Measurements from ENCODE around the gene NCOA7. TPM values are rescaled to one million over a fixed set of nuclear protein-coding genes. Genes with fewer than 3 reads are reported as not detected.

Gene NCOA7
- total RNA-seq, 4 donors from 2014 or later = 17.9 to 72.8 (median 40.6) TPM

DNA sequence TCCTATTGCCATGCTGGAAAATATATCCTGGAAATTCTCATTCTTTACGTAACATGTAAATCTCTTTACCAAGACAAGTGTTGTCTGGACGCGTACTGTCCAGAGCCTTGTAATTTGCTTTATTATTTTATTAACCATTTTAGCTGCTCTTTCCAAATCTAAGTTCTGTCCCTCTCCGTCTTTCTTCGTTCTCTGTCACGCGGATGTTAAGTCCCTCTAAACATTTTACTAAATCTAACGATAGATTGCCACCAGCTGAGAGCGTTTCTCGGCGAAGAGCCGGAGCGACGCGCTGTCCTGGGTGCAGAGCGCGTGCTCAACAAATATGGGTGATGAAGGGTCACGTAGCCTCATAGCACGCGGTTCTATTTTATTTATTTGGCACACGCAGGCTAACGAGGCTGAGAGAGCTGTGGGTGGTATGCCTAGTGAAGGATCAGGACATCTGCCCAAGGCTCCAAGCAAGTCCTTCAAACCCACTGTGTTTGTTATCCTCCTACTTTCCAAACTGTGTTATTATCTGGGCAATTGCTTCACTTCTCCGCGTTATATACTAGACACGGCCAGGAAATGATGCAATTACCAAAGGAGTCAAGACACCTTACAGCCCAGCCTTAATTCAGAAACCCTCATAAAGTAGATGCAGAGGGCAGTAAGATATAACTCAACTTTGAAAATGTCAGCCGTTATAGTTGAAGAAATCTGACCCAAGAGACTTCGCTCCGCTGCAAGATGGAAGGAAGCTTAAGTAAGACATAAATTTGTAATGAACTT lies 10.0 kb upstream of the NCOA7 start:
- DNase-seq = peak; percentile 48 to 51
- H3K27ac ChIP-seq = peak overlapping the region; percentile 92 to 95
- peak overlapping the region; percentile 52 to 77 for H3K4me3 ChIP-seq
- H3K27me3 ChIP-seq = no peaks in the 10 kb centered on the region
- no peaks in the 10 kb centered on the region for H3K36me3 ChIP-seq
- intact Hi-C loops (cut with DNase I; ENCODE audit: low total_unique reads) = no loop called here
- peak; percentile 16 to 40 for TF ChIP-seq POLR2A (IDR thresholded peaks at IDR 0.05)
- TF ChIP-seq, protein P1, sequence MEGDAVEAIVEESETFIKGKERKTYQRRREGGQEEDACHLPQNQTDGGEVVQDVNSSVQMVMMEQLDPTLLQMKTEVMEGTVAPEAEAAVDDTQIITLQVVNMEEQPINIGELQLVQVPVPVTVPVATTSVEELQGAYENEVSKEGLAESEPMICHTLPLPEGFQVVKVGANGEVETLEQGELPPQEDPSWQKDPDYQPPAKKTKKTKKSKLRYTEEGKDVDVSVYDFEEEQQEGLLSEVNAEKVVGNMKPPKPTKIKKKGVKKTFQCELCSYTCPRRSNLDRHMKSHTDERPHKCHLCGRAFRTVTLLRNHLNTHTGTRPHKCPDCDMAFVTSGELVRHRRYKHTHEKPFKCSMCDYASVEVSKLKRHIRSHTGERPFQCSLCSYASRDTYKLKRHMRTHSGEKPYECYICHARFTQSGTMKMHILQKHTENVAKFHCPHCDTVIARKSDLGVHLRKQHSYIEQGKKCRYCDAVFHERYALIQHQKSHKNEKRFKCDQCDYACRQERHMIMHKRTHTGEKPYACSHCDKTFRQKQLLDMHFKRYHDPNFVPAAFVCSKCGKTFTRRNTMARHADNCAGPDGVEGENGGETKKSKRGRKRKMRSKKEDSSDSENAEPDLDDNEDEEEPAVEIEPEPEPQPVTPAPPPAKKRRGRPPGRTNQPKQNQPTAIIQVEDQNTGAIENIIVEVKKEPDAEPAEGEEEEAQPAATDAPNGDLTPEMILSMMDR (IDR thresholded peaks at IDR 0.05) = peak in 1 of 4 experiments; percentile 11
- H3K9me3 ChIP-seq = no peaks in the 10 kb centered on the region
- peaks cover 0 to 5% of the 10 kb centered on the region in 2 donors for H3K4me1 ChIP-seq

DNA sequence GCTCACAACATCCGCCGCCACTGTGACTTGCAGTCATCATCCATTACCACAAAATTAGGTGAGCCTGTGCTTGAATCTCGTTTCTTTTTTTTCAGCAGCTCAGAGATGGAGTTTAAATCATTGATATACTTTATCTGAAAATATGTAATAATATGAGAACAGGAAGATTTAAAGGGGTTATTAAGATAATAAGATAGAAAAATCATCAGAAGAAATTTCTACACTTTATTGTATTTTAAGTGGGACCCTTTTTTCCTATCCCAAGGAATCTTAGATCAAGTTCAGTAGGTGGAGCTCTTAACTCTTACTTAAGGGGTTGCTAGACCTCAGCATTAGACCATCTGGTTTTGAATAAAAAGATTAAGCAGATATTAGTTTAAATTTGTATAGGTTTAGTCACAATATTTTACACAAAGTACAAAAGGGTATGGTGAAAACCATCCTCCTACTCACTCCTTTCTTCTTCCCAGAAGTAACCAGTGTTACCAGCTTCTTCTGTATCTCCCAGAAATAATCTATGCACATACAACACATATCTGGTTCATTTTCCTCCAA lies 9.4 kb upstream of the NCOA7 start:
- TF ChIP-seq, protein P1 (IDR thresholded peaks at IDR 0.05) = peak in 2 of 4 experiments; percentile 8 to 20
- no peak for TF ChIP-seq POLR2A (IDR thresholded peaks at IDR 0.05)
- intact Hi-C loops (cut with DNase I; ENCODE audit: low total_unique reads) = no loop called here
- Histone ChIP-seq H3K27ac (peak overlapping the region; percentile 92 to 95), H3K9me3 (no peaks in the 10 kb centered on the region), H3K4me1 (peaks cover 0 to 5% of the 10 kb centered on the region in 2 donors), H3K36me3 (no peaks in the 10 kb centered on the region), H3K4me3 (peak overlapping the region; percentile 52 to 77), H3K27me3 (no peaks in the 10 kb centered on the region)
- DNase-seq = no peak

DNA sequence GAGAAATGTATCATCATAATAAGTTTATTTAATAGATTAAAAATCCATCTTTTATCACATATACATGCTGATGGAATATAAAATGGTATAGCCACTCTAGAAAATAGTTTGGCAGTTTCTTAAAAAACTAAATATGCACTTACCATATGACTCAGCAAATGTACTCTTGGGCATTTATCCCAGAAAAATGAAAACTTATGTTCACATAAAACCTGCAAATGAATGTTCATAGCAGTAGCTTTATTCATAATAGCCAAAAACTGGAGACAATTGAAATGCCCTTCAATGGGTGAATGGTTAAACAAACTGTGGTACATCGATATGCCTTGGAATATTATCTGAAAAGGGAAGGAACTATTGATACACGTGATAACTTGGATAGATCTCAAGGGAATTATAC lies 6.4 kb upstream of the NCOA7 start:
- Histone ChIP-seq H3K9me3 (no peaks in the 10 kb centered on the region), H3K27me3 (no peaks in the 10 kb centered on the region), H3K36me3 (no peaks in the 10 kb centered on the region), H3K27ac (no peak overlapping the region), H3K4me1 (peaks cover 0 to 5% of the 10 kb centered on the region in 2 donors), H3K4me3 (no peak overlapping the region)
- no peak for DNase-seq
- intact Hi-C loops (cut with DNase I; ENCODE audit: low total_unique reads) = no loop called here
- TF ChIP-seq, protein P1 (IDR thresholded peaks at IDR 0.05) = no peak
- TF ChIP-seq POLR2A (IDR thresholded peaks at IDR 0.05) = no peak

DNA sequence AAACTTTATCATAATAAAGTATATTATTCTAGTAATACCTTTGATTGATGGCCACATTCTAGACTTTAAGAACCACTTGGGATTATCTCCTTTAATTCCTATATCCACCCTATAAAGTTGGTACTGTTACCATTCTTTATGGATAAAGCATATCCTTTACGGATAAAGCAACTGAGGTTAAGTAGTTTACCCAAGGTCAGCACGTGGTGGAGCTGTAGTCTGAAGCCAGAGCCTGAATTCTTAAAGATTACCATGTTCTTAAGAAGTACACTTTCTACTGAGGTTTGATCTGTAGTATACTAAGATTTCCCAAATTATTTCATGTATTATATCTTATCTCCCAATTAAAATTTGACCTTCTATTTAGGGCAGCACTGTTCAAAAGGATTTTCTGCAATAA lies 3.0 kb upstream of the NCOA7 start:
- no peak overlapping the region for H3K4me3 ChIP-seq
- no peak for DNase-seq
- intact Hi-C loops (cut with DNase I; ENCODE audit: low total_unique reads) = no loop called here
- no peaks in the 10 kb centered on the region for H3K9me3 ChIP-seq
- H3K27me3 ChIP-seq = no peaks in the 10 kb centered on the region
- no peaks in the 10 kb centered on the region for H3K36me3 ChIP-seq
- H3K4me1 ChIP-seq = no peaks in the 10 kb centered on the region
- TF ChIP-seq, protein P1 (IDR thresholded peaks at IDR 0.05) = peak in 2 of 4 experiments; percentile 27 to 43
- TF ChIP-seq POLR2A (IDR thresholded peaks at IDR 0.05) = no peak
- no peak overlapping the region for H3K27ac ChIP-seq

DNA sequence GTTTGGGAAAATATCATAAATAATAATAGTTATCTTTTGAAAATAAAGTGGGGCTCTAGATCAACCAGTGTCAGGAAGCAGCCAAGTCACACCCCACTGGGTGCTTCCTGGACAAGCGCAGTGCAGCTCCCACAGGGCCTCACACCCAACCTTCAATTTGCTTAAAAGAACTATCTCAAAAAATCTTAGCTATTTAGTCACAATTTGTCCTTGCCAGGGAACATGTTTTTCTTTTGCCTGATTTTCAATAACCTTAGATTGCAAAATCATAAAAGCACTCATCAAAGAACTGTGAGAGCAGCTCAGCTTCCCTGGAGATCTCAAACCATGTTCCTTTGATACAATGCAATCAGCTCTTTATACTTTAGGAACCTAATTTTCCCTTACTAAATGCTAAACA lies 1.6 kb upstream of the NCOA7 start:
- DNase-seq = no peak
- H3K27ac ChIP-seq = peak overlapping the region; percentile 98 to 99
- no peaks in the 10 kb centered on the region for H3K9me3 ChIP-seq
- intact Hi-C loops (cut with DNase I; ENCODE audit: low total_unique reads) = no loop called here
- no peak overlapping the region for H3K4me3 ChIP-seq
- H3K27me3 ChIP-seq = no peaks in the 10 kb centered on the region
- no peaks in the 10 kb centered on the region for H3K36me3 ChIP-seq
- TF ChIP-seq, protein P1 (IDR thresholded peaks at IDR 0.05) = no peak
- no peak for TF ChIP-seq POLR2A (IDR thresholded peaks at IDR 0.05)
- H3K4me1 ChIP-seq = no peaks in the 10 kb centered on the region
